A549 (cell line): ENCODE data around the gene TOM1L2.

ENCODE experiments used
- FOSL2 ChIP-seq, 2 experiments: fragments of 450-650 bp in 1 of 2; fragments of >200 bp in 1 of 2; sonication (Bioruptor Twin) in 1 of 2; formaldehyde crosslinking; IDR thresholded peaks; 2 replicates each; pipeline versions ENCODE4 v1.5.0 to v1.6.1; 2016 to 2020; ENCODE audit warnings: mild to moderate bottlenecking in 1 of 2, moderate library complexity in 1 of 2
- FOXS1 ChIP-seq: fragments of 250-450 bp; sonication (Bioruptor Pico); IDR thresholded peaks from 2 replicates; pipeline ENCODE4 v1.5.0; 2020; ENCODE audit warnings: mild to moderate bottlenecking, moderate library complexity
- POLR2A ChIP-seq: IDR thresholded peaks from 2 replicates; pipeline ENCODE4 v1.6.1; 2012; ENCODE audit warnings: mild to moderate bottlenecking, low read length
- TF ChIP-seq, protein P1 (sequence below): fragments of 150-350 bp; IDR thresholded peaks from 2 replicates; pipeline ENCODE4 v1.6.1; 2014; ENCODE audit warnings: low read depth, mild to moderate bottlenecking, low read length
- TF ChIP-seq, protein P2 (sequence below): IDR thresholded peaks from 2 replicates; pipeline ENCODE4 v1.6.1; 2012
- TF ChIP-seq, protein P3 (sequence below): IDR thresholded peaks from 2 replicates; pipeline ENCODE4 v1.6.1; 2012; ENCODE audit warnings: low read depth, borderline replicate concordance

DNA sequence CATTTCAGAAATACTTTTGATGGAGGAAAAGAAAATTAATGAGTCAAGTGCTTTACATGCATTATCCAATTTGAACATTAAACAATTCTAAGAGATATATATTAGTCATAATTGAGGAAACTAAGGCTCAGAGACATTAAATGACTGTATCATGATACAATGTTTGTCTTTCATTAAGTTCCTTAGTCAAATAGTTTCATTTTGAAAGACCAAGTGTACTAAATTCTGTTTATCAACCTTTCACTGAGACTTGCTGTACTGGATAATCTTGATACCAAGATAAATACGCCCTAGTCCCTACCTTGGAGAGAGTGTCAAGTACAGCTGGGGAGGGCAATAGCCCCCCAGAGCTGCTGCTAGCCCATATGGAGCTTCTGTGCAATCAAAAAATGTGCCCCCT lies 24.2 kb downstream of the TOM1L2 start:
- TF ChIP-seq FOXS1 (CRISPR knock-in tag) (no peak), POLR2A (no peak), FOSL2 (IDR thresholded peaks at IDR 0.05) (no peak), FOSL2 (CRISPR knock-in tag; IDR thresholded peaks at IDR 0.05) (no peak)
- TF ChIP-seq, protein P1, sequence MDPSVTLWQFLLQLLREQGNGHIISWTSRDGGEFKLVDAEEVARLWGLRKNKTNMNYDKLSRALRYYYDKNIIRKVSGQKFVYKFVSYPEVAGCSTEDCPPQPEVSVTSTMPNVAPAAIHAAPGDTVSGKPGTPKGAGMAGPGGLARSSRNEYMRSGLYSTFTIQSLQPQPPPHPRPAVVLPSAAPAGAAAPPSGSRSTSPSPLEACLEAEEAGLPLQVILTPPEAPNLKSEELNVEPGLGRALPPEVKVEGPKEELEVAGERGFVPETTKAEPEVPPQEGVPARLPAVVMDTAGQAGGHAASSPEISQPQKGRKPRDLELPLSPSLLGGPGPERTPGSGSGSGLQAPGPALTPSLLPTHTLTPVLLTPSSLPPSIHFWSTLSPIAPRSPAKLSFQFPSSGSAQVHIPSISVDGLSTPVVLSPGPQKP: no peak
- TF ChIP-seq, protein P2, sequence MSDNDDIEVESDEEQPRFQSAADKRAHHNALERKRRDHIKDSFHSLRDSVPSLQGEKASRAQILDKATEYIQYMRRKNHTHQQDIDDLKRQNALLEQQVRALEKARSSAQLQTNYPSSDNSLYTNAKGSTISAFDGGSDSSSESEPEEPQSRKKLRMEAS: no peak
- TF ChIP-seq, protein P3, sequence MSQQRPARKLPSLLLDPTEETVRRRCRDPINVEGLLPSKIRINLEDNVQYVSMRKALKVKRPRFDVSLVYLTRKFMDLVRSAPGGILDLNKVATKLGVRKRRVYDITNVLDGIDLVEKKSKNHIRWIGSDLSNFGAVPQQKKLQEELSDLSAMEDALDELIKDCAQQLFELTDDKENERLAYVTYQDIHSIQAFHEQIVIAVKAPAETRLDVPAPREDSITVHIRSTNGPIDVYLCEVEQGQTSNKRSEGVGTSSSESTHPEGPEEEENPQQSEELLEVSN: no peak
